C4-2B (cell line): Measurements from ENCODE around the gene MAML3.

Experiments
- H3K27ac ChIP-seq: fragments of 450-650 bp; 2 replicates; pipeline ENCODE4 v1.5.1; 2017
- CTCF ChIP-seq: fragments of 450-650 bp; conservative IDR thresholded peaks from 2 replicates; pipeline ENCODE4 v1.5.1; 2017; ENCODE audit warnings: mild to moderate bottlenecking
- ZFX ChIP-seq: fragments of 450-650 bp; IDR thresholded peaks from 2 replicates; pipeline ENCODE4 v1.6.1; 2017

MAML3 gene

GRCh38 chr4:139959396-139959795, 194.6 kb downstream of the MAML3 start:
- H3K27ac ChIP-seq, result no peak overlapping the region

DNA sequence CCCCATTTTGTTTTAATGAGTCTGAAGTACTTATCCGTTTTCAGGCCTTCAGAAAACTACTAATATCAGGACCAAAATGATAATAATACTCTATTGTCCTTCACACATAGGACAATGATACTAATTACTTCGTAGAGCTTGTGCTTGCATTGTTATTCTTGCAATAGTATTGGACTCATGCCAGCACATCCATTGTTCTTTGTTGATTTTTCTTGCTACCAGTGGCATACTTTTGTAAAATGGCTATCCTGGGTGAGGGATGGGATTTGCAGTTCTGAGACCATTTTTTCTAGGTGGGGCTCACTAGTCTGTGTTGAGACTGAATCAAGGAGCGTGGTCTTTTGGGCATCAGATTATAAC, 195.3 kb downstream of the MAML3 start:
- H3K27ac ChIP-seq, result no peak overlapping the region

More at GRCh38 chr4:139959396-139959795, 194.6 kb downstream of the MAML3 start:
- TF ChIP-seq CTCF, result no peak
- no peak for TF ChIP-seq ZFX

GRCh38 chr4:139957986-139958738, 195.8 kb downstream of the MAML3 start:
- no peak overlapping the region for H3K27ac ChIP-seq
- TF ChIP-seq CTCF (no peak), ZFX (no peak)

More for the DNA sequence above, 195.3 kb downstream of the MAML3 start:
- TF ChIP-seq CTCF (no peak), ZFX (no peak)

- H3K27ac ChIP-seq, result no peak overlapping the region
- no peak for TF ChIP-seq ZFX
- no peak for TF ChIP-seq CTCF
Observed at GRCh38 chr4:139957065-139957464, 196.9 kb downstream of the MAML3 start.

GRCh38 chr4:139956507-139957017, 197.4 kb downstream of the MAML3 start:
- TF ChIP-seq ZFX (no peak), CTCF (no peak)
- no peak overlapping the region for H3K27ac ChIP-seq

GRCh38 chr4:139955600-139955999, 198.4 kb downstream of the MAML3 start:
- no peak for TF ChIP-seq ZFX
- no peak for TF ChIP-seq CTCF
- no peak overlapping the region for H3K27ac ChIP-seq

DNA sequence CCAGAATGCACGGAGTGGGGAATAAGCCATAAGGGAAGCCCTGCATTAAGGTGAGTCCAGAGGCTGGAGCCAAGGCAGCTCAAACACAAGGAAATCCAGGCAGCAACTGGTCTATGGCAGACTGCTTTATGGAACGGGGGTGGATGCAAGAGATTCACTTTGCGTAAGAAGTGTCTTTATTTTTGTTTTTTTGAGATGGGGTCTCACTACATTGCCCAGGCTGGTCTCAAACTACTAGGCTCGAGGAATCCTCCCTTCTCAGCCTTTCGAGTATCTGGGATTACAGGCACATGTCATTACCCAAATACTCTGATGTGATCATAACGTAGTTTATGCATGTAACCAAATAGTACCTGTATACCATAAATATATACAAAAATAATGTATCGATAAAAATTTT, 199.5 kb downstream of the MAML3 start:
- H3K27ac ChIP-seq, result no peak overlapping the region
- TF ChIP-seq ZFX (no peak), CTCF (no peak)
